Left ventricle myocardium inferior (tissue), 1 donor: ENCODE measurements around the gene TSPO2. TPM values are rescaled to one million over a fixed set of nuclear protein-coding genes. Genes with fewer than 3 reads are reported as not detected.
"Not testable (repeated sequence)": the region's sequence is repeated elsewhere in the genome, so short reads cannot be mapped to it uniquely, and the experiment has no call there.

ENCODE experiments used
- DNase-seq: peaks from one replicate; pipeline ENCODE4 v3.0.0-alpha.2; 2020
- H3K27ac ChIP-seq: fragments of 200-600 bp; replicated peaks from 2 replicates; pipeline ENCODE4 v1.8.0; 2021
- H3K27me3 ChIP-seq: fragments of 200-600 bp; 2 replicates; pipeline ENCODE4 v1.8.0; 2021; ENCODE audit warnings: low read depth
- H3K36me3 ChIP-seq: fragments of 200-600 bp; 2 replicates; pipeline ENCODE4 v1.8.0; 2021
- H3K4me1 ChIP-seq: fragments of 200-600 bp; 2 replicates; pipeline ENCODE4 v1.8.0; 2021
- H3K4me3 ChIP-seq: fragments of 200-600 bp; 2 replicates; pipeline ENCODE4 v1.8.0; 2021; ENCODE audit warnings: mild to moderate bottlenecking, moderate library complexity
- H3K9me3 ChIP-seq: fragments of 200-600 bp; replicated peaks from 2 replicates; pipeline ENCODE4 v1.8.0; 2021
- CTCF ChIP-seq: fragments of 200-600 bp; IDR thresholded peaks from 2 replicates; pipeline ENCODE4 v1.8.0; 2021; ENCODE audit warnings: antibody characterized with exemption, mild to moderate bottlenecking, borderline replicate concordance
- intact Hi-C: fragments of 100-400 bp; cut with micrococcal nuclease; formaldehyde crosslinking; loops from one replicate; pipeline ENCODE4 v1.11.0; 2022
- total RNA-seq: library from RNA; stranded (reverse); fragmentation: NEBNext Ultra II Directional; extraction: Animal tissue kit (Norgen Biotek cat#: 25700); gene quantifications from one replicate; pipeline ENCODE4 v1.2.1, GENCODE V29; 2021
- donor health status: DM: no; HTN: yes; CAD: no; lungs with severe emphysema.

TSPO2 gene
- total RNA-seq, 1 donor from 2014 or later: not detected

GRCh38 chr6:40999569-40999968 is 42.7 kb upstream of the TSPO2 start:
- TF ChIP-seq CTCF: peak; percentile 53
- H3K36me3 ChIP-seq: no peaks in the 10 kb centered on the region
- H3K27me3 ChIP-seq: peaks cover 5% of the 10 kb centered on the region
- intact Hi-C loops: no loop called here
- H3K4me3 ChIP-seq: no peak overlapping the region
- DNase-seq: peak; percentile 56
- H3K27ac ChIP-seq: peak overlapping the region; percentile 89
- H3K9me3 ChIP-seq: no peaks in the 10 kb centered on the region
- peaks cover 27% of the 10 kb centered on the region for H3K4me1 ChIP-seq

GRCh38 chr6:41000248-41000647 is 42.0 kb upstream of the TSPO2 start:
- Histone ChIP-seq H3K9me3 (no peaks in the 10 kb centered on the region), H3K4me1 (peaks cover 27% of the 10 kb centered on the region), H3K4me3 (no peak overlapping the region), H3K36me3 (no peaks in the 10 kb centered on the region), H3K27ac (peak overlapping the region; percentile 89), H3K27me3 (peaks cover 5% of the 10 kb centered on the region)
- DNase-seq: no peak
- no peak for TF ChIP-seq CTCF
- intact Hi-C loops: no loop called here

- H3K36me3 ChIP-seq: no peaks in the 10 kb centered on the region
- no peak overlapping the region for H3K27ac ChIP-seq
- DNase-seq: no peak
- H3K27me3 ChIP-seq: peaks cover 5% of the 10 kb centered on the region
- H3K9me3 ChIP-seq: no peaks in the 10 kb centered on the region
- H3K4me1 ChIP-seq: peaks cover 18% of the 10 kb centered on the region
- no peak for TF ChIP-seq CTCF
- H3K4me3 ChIP-seq: no peak overlapping the region
- intact Hi-C loops: no loop called here
Observed at GRCh38 chr6:41002168-41002567, 40.1 kb upstream of the TSPO2 start.

GRCh38 chr6:41006217-41006616 is 36.0 kb upstream of the TSPO2 start:
- H3K9me3 ChIP-seq, H3K27me3 ChIP-seq, H3K27ac ChIP-seq, H3K4me1 ChIP-seq, H3K36me3 ChIP-seq, H3K4me3 ChIP-seq, intact Hi-C loops: not testable (repeated sequence)
- peak; percentile 25 for DNase-seq
- TF ChIP-seq CTCF: peak; percentile 71

GRCh38 chr6:41006980-41007379 is 35.3 kb upstream of the TSPO2 start:
- H3K27ac ChIP-seq, H3K4me1 ChIP-seq, intact Hi-C loops, H3K9me3 ChIP-seq, H3K36me3 ChIP-seq, H3K4me3 ChIP-seq, H3K27me3 ChIP-seq, DNase-seq: not testable (repeated sequence)

GRCh38 chr6:41008011-41008410 is 34.3 kb upstream of the TSPO2 start:
- Histone ChIP-seq H3K27me3 (peaks cover 3% of the 10 kb centered on the region), H3K9me3 (no peaks in the 10 kb centered on the region), H3K4me3 (no peak overlapping the region), H3K36me3 (no peaks in the 10 kb centered on the region), H3K27ac (no peak overlapping the region), H3K4me1 (no peaks in the 10 kb centered on the region)
- no peak for TF ChIP-seq CTCF
- intact Hi-C loops: no loop called here
- DNase-seq: no peak
